GM12872 (cell line): ENCODE data around the gene ADAMTS17.

Experiments
- CTCF ChIP-seq: IDR thresholded peaks from 3 replicates; pipeline ENCODE4 v1.5.1; 2011; ENCODE audit warnings: low read depth, mild to moderate bottlenecking, low read length, moderate library complexity; ENCODE audit not compliant: insufficient read depth

The ADAMTS17 gene

GRCh38 chr15:100204211-100204610 is 137.6 kb downstream of the ADAMTS17 start:
- no peak for TF ChIP-seq CTCF

GRCh38 chr15:100202309-100202960 is 139.3 kb downstream of the ADAMTS17 start:
- TF ChIP-seq CTCF: no peak

GRCh38 chr15:100201376-100202280 is 140.1 kb downstream of the ADAMTS17 start:
- no peak for TF ChIP-seq CTCF

- TF ChIP-seq CTCF: no peak
Observed at GRCh38 chr15:100200287-100200880, 141.4 kb downstream of the ADAMTS17 start.

GRCh38 chr15:100199711-100200286 is 142.0 kb downstream of the ADAMTS17 start:
- no peak for TF ChIP-seq CTCF

GRCh38 chr15:100198442-100198841 is 143.3 kb downstream of the ADAMTS17 start:
- no peak for TF ChIP-seq CTCF
